Activated CD4-positive, alpha-beta T cell treated with anti-CD3 and anti-CD28 coated beads, Interleukin-2, amount 10 ng/mL, durations not matched to agents 7 days and 5 days (primary cell): ENCODE data around the gene PPP6R1. TPM values are rescaled to one million over a fixed set of nuclear protein-coding genes. Genes with fewer than 3 reads are reported as not detected.

Experiments
- CTCF ChIA-PET: fragments of 350-600 bp; sonication (Branson Sonifier 250); formaldehyde crosslinking; loops from one replicate; lab custom pipeline; 2021; ENCODE audit warnings: antibody characterized with exemption; lab: Charles Lee
- POLR2A ChIA-PET: fragments of 350-600 bp; sonication (Branson Sonifier 250); formaldehyde crosslinking; loops from one replicate; lab custom pipeline; 2021; ENCODE audit warnings: antibody characterized with exemption; lab: Charles Lee
- DNase-seq: peaks from one replicate; pipeline ENCODE4 v3.0.0-alpha.2; 2020
- H3K27ac Mint-ChIP-seq: one replicate; pipeline ENCODE4 v1.8.0; 2021; ENCODE audit warnings: mild to moderate bottlenecking, moderate library complexity, mixed read lengths
- H3K27me3 Mint-ChIP-seq: one replicate; pipeline ENCODE4 v1.8.0; 2021; ENCODE audit warnings: mixed read lengths
- H3K36me3 Mint-ChIP-seq: one replicate; pipeline ENCODE4 v1.8.0; 2021; ENCODE audit warnings: low read depth, mixed read lengths
- H3K4me1 Mint-ChIP-seq: one replicate; pipeline ENCODE4 v1.8.0; 2021; ENCODE audit warnings: mixed read lengths
- H3K4me3 Mint-ChIP-seq: one replicate; pipeline ENCODE4 v1.8.0; 2021; ENCODE audit warnings: mild to moderate bottlenecking, moderate library complexity, mixed read lengths
- H3K9me3 Mint-ChIP-seq: one replicate; pipeline ENCODE4 v1.8.0; 2021; ENCODE audit warnings: mixed read lengths
- total RNA-seq, 2 experiments: library from RNA; stranded (reverse); gene quantifications; one replicate each; pipeline ENCODE4 v1.2.3, GENCODE V29; 2021

Gene PPP6R1
- total RNA-seq, 2 experiments from 2014 or later = 189 to 222 TPM

GRCh38 chr19:55277494-55277893, 18.7 kb upstream of the PPP6R1 start:
- DNase-seq = no peak
- H3K9me3 Mint-ChIP-seq = no peaks in the 10 kb centered on the region
- POLR2A ChIA-PET = interaction anchor here (0.6 kb wide), 1 partner anchor 122 kb away, joined by 3 read pairs; no protein-coding TSS in a partner anchor
- no peaks in the 10 kb centered on the region for H3K27me3 Mint-ChIP-seq
- peaks cover 11% of the 10 kb centered on the region for H3K36me3 Mint-ChIP-seq
- peak overlapping the region; percentile 91 for H3K27ac Mint-ChIP-seq
- CTCF ChIA-PET = interaction anchor here (0.6 to 1.7 kb wide), 5 partner anchors 10 to 1048 kb away, joined by 3 to 4 read pairs (median 4); partner anchors contain the start of gene PPP6R1
- no peak overlapping the region for H3K4me3 Mint-ChIP-seq
- peaks cover 45% of the 10 kb centered on the region for H3K4me1 Mint-ChIP-seq

GRCh38 chr19:55276720-55277430, 18.1 kb upstream of the PPP6R1 start:
- CTCF ChIA-PET = interaction anchor here (1.2 to 1.7 kb wide), 4 partner anchors 10 to 17 kb away, joined by 3 to 4 read pairs (median 4); partner anchors contain the start of gene PPP6R1
- Mint-ChIP-seq H3K9me3 (no peaks in the 10 kb centered on the region), H3K4me1 (peaks cover 45% of the 10 kb centered on the region), H3K36me3 (peaks cover 16% of the 10 kb centered on the region), H3K27ac (peak overlapping the region; percentile 91), H3K27me3 (no peaks in the 10 kb centered on the region), H3K4me3 (peak overlapping the region; percentile 22)
- POLR2A ChIA-PET = interaction anchor here (0.6 kb wide), 1 partner anchor 123 kb away, joined by 3 read pairs; no protein-coding TSS in a partner anchor
- no peak for DNase-seq

- Mint-ChIP-seq H3K27ac (peak overlapping the region; percentile 91), H3K4me3 (peak overlapping the region; percentile 22), H3K36me3 (peaks cover 16% of the 10 kb centered on the region), H3K9me3 (no peaks in the 10 kb centered on the region), H3K4me1 (peaks cover 41% of the 10 kb centered on the region), H3K27me3 (no peaks in the 10 kb centered on the region)
- CTCF ChIA-PET = interaction anchor here (1.2 to 1.6 kb wide), 3 partner anchors 9 to 16 kb away, joined by 3 to 4 read pairs (median 4); no protein-coding TSS in a partner anchor
- DNase-seq = no peak
- POLR2A ChIA-PET = no interaction called here
These were observed 17.3 kb upstream of the PPP6R1 start for GRCh38 chr19:55275851-55276719.

GRCh38 chr19:55273978-55274707, 15.3 kb upstream of the PPP6R1 start:
- no peak overlapping the region for H3K4me3 Mint-ChIP-seq
- POLR2A ChIA-PET = no interaction called here
- H3K27me3 Mint-ChIP-seq = no peaks in the 10 kb centered on the region
- CTCF ChIA-PET = no interaction called here
- no peak overlapping the region for H3K27ac Mint-ChIP-seq
- peaks cover 27% of the 10 kb centered on the region for H3K4me1 Mint-ChIP-seq
- no peak for DNase-seq
- no peaks in the 10 kb centered on the region for H3K9me3 Mint-ChIP-seq
- peaks cover 22% of the 10 kb centered on the region for H3K36me3 Mint-ChIP-seq

- H3K27ac Mint-ChIP-seq = no peak overlapping the region
- H3K27me3 Mint-ChIP-seq = no peaks in the 10 kb centered on the region
- peaks cover 15% of the 10 kb centered on the region for H3K4me1 Mint-ChIP-seq
- H3K9me3 Mint-ChIP-seq = no peaks in the 10 kb centered on the region
- H3K36me3 Mint-ChIP-seq = peaks cover 21% of the 10 kb centered on the region
- H3K4me3 Mint-ChIP-seq = no peak overlapping the region
- DNase-seq = no peak
- ChIA-PET POLR2A (no interaction called here), CTCF (interaction anchor here (0.6 kb wide), 1 partner anchor 18 kb away, joined by 3 read pairs; no protein-coding TSS in a partner anchor)
These were observed 13.3 kb upstream of the PPP6R1 start for GRCh38 chr19:55272142-55272541.

- CTCF ChIA-PET = interaction anchor here (1.0 to 1.4 kb wide), 2 partner anchors 9 to 10 kb away, joined by 3 to 5 read pairs; partner anchors contain the start of gene HSPBP1
- Mint-ChIP-seq H3K4me3 (no peak overlapping the region), H3K27me3 (no peaks in the 10 kb centered on the region), H3K9me3 (peaks cover 7% of the 10 kb centered on the region), H3K36me3 (peaks cover 22% of the 10 kb centered on the region), H3K27ac (no peak overlapping the region), H3K4me1 (peaks cover 3% of the 10 kb centered on the region)
- no peak for DNase-seq
- POLR2A ChIA-PET = no interaction called here
These were observed 11.5 kb upstream of the PPP6R1 start for GRCh38 chr19:55270172-55270942.

- Mint-ChIP-seq H3K36me3 (peaks cover 22% of the 10 kb centered on the region), H3K4me1 (peaks cover 3% of the 10 kb centered on the region), H3K4me3 (no peak overlapping the region), H3K9me3 (peaks cover 7% of the 10 kb centered on the region), H3K27ac (no peak overlapping the region), H3K27me3 (no peaks in the 10 kb centered on the region)
- ChIA-PET CTCF (interaction anchor here (1.3 to 1.4 kb wide), 2 partner anchors 10 to 69 kb away, joined by 4 to 5 read pairs; partner anchors contain the start of gene HSPBP1), POLR2A (no interaction called here)
- DNase-seq = no peak
These were observed 10.5 kb upstream of the PPP6R1 start for GRCh38 chr19:55269299-55269698.

GRCh38 chr19:55266840-55267239, 8.0 kb upstream of the PPP6R1 start:
- Mint-ChIP-seq H3K4me3 (no peak overlapping the region), H3K36me3 (peaks cover 19% of the 10 kb centered on the region), H3K27me3 (no peaks in the 10 kb centered on the region), H3K4me1 (peaks cover 3% of the 10 kb centered on the region), H3K9me3 (peaks cover 7% of the 10 kb centered on the region), H3K27ac (no peak overlapping the region)
- POLR2A ChIA-PET = no interaction called here
- no peak for DNase-seq
- CTCF ChIA-PET = interaction anchor here (0.6 to 1.2 kb wide), 2 partner anchors 10 to 22 kb away, joined by 3 to 4 read pairs; no protein-coding TSS in a partner anchor

- Mint-ChIP-seq H3K36me3 (peaks cover 19% of the 10 kb centered on the region), H3K4me3 (no peak overlapping the region), H3K4me1 (peaks cover 3% of the 10 kb centered on the region), H3K27ac (no peak overlapping the region), H3K27me3 (no peaks in the 10 kb centered on the region), H3K9me3 (peaks cover 7% of the 10 kb centered on the region)
- DNase-seq = no peak
- ChIA-PET POLR2A (no interaction called here), CTCF (no interaction called here)
These were observed 7.6 kb upstream of the PPP6R1 start for GRCh38 chr19:55266404-55266803.

GRCh38 chr19:55265723-55266386, 7.0 kb upstream of the PPP6R1 start:
- peaks cover 7% of the 10 kb centered on the region for H3K9me3 Mint-ChIP-seq

GRCh38 chr19:55265173-55265572, 6.4 kb upstream of the PPP6R1 start:
- Mint-ChIP-seq H3K27me3 (no peaks in the 10 kb centered on the region), H3K27ac (no peak overlapping the region), H3K9me3 (peaks cover 7% of the 10 kb centered on the region), H3K4me3 (no peak overlapping the region), H3K4me1 (peaks cover 5% of the 10 kb centered on the region), H3K36me3 (peaks cover 14% of the 10 kb centered on the region)
- ChIA-PET CTCF (no interaction called here), POLR2A (no interaction called here)
- no peak for DNase-seq

More at GRCh38 chr19:55265723-55266386, 7.0 kb upstream of the PPP6R1 start:
- H3K27ac Mint-ChIP-seq = no peak overlapping the region
- POLR2A ChIA-PET = no interaction called here
- H3K4me1 Mint-ChIP-seq = peaks cover 3% of the 10 kb centered on the region
- CTCF ChIA-PET = no interaction called here
- H3K27me3 Mint-ChIP-seq = no peaks in the 10 kb centered on the region
- DNase-seq = no peak
- H3K4me3 Mint-ChIP-seq = no peak overlapping the region
- H3K36me3 Mint-ChIP-seq = peaks cover 19% of the 10 kb centered on the region
